Liver (tissue), 9 donors: ENCODE data around the gene PLCD1. TPM values are rescaled to one million over a fixed set of nuclear protein-coding genes. Genes with fewer than 3 reads are reported as not detected.

Source experiments
- DNase-seq: peaks from one replicate; pipeline ENCODE4 v3.0.0-alpha.2; 2017; ENCODE audit warnings: low spot score
- H3K27ac ChIP-seq, 2 donors: one replicate each; pipeline ENCODE4 v1.7.0; 2013; ENCODE audit warnings: inconsistent platforms in 2 of 2, low read length in 2 of 2, control low read depth in 1 of 2, low read depth in 1 of 2, mild to moderate bottlenecking in 1 of 2
- H3K27me3 ChIP-seq, 4 donors: one replicate each; pipeline versions ENCODE4 v1.6.1 to v1.7.0; 2013; ENCODE audit warnings: low read length in 3 of 4, inconsistent platforms in 1 of 4, mild to moderate bottlenecking in 1 of 4, moderate library complexity in 1 of 4; ENCODE audit not compliant: control insufficient read depth in 4 of 4, insufficient read depth in 4 of 4
- H3K36me3 ChIP-seq, 4 donors: one replicate each; pipeline versions ENCODE4 v1.6.1 to v1.7.0; 2013; ENCODE audit warnings: low read length in 3 of 4, mild to moderate bottlenecking in 3 of 4, low read depth in 1 of 4, moderate library complexity in 1 of 4; ENCODE audit not compliant: control insufficient read depth in 4 of 4, insufficient read depth in 3 of 4
- H3K4me1 ChIP-seq, 4 donors: one replicate each; pipeline versions ENCODE4 v1.6.1 to v1.7.0; 2013; ENCODE audit warnings: low read length in 3 of 4, mild to moderate bottlenecking in 3 of 4, moderate library complexity in 1 of 4; ENCODE audit not compliant: control insufficient read depth in 4 of 4, insufficient read depth in 4 of 4
- H3K4me3 ChIP-seq, 3 donors: one replicate each; pipeline versions ENCODE4 v1.6.1 to v1.7.0; 2013; ENCODE audit warnings: low read length in 3 of 3, control low read depth in 1 of 3, low read depth in 1 of 3, mild to moderate bottlenecking in 1 of 3
- H3K9ac ChIP-seq, 2 donors: one replicate each; pipeline ENCODE4 v1.7.0; 2013; ENCODE audit warnings: low read length in 2 of 2, mild to moderate bottlenecking in 2 of 2, moderate library complexity in 2 of 2, control low read depth in 1 of 2, low read depth in 1 of 2
- H3K9me3 ChIP-seq, 4 donors: one replicate each; pipeline versions ENCODE4 v1.6.1 to v1.7.0; 2013; ENCODE audit warnings: low read length in 3 of 4; ENCODE audit not compliant: control insufficient read depth in 4 of 4
- EGR1 ChIP-seq, 2 donors: IDR thresholded peaks; 2 replicates each; pipeline ENCODE4 v1.6.1; 2016 to 2018; ENCODE audit warnings: antibody characterized with exemption in 2 of 2, low read depth in 2 of 2
- FOXA1 ChIP-seq: IDR thresholded peaks from 2 replicates; pipeline ENCODE4 v1.6.1; 2016; ENCODE audit warnings: antibody characterized with exemption
- FOXA2 ChIP-seq: IDR thresholded peaks from 2 replicates; pipeline ENCODE4 v1.6.1; 2016; ENCODE audit warnings: antibody characterized with exemption
- HNF4A ChIP-seq, 2 donors: conservative IDR thresholded peaks; 2 replicates each; pipeline ENCODE4 v1.6.1; 2016; ENCODE audit warnings: antibody characterized with exemption in 2 of 2, mild to moderate bottlenecking in 2 of 2
- HNF4G ChIP-seq: IDR thresholded peaks from 2 replicates; pipeline ENCODE4 v1.6.1; 2016; ENCODE audit warnings: antibody characterized with exemption
- JUND ChIP-seq, 2 donors: IDR thresholded peaks; 2 replicates each; pipeline ENCODE4 v1.6.1; 2016; ENCODE audit warnings: antibody characterized with exemption in 2 of 2
- NR2F2 ChIP-seq: IDR thresholded peaks from 2 replicates; pipeline ENCODE4 v1.6.1; 2016; ENCODE audit warnings: antibody characterized with exemption
- RAD21 ChIP-seq, 2 donors: IDR thresholded peaks; 2 replicates each; pipeline ENCODE4 v1.6.1; 2016; ENCODE audit warnings: antibody characterized with exemption in 2 of 2, mild to moderate bottlenecking in 2 of 2
- RXRA ChIP-seq, 2 donors: IDR thresholded peaks; 2 replicates each; pipeline ENCODE4 v1.6.1; 2017 to 2018; ENCODE audit warnings: antibody characterized with exemption in 2 of 2, mild to moderate bottlenecking in 1 of 2
- TAF1 ChIP-seq: conservative IDR thresholded peaks from 2 replicates; pipeline ENCODE4 v1.6.1; 2016; ENCODE audit warnings: antibody characterized with exemption, mild to moderate bottlenecking
- YY1 ChIP-seq: IDR thresholded peaks from 2 replicates; pipeline ENCODE4 v1.6.1; 2016; ENCODE audit warnings: antibody characterized with exemption, mild to moderate bottlenecking
- WGBS: extraction: QIAGEN DNeasy Blood & Tissue Kit; methylation state at CpG from one replicate; pipeline ENCODE4 v1.1.7; 2013; 5-methylcytosine and 5-hydroxymethylcytosine counted together
- polyA plus RNA-seq, 2 donors: library from polyadenylated mRNA; stranded (reverse) in 1 of 2; unstranded in 1 of 2; fragments of 200-250 nt in 1 of 2; fragments of >200 nt in 1 of 2; fragmentation: Nextera tagmentation in 1 of 2; extraction: Ambion mirVana in 1 of 2; gene quantifications; one replicate each; pipeline versions ENCODE4 v1.2.1 to v1.2.3, GENCODE V29; 2013 to 2015
- total RNA-seq, 2 donors: library from RNA; depleted of rRNA; stranded (reverse); fragments of >200 nt; gene quantifications; one replicate each; pipeline ENCODE4 v1.2.3, GENCODE V29; 2014
- TF ChIP-seq, protein P1 (sequence below): IDR thresholded peaks from 2 replicates; pipeline ENCODE4 v1.6.1; 2016; ENCODE audit warnings: antibody characterized with exemption
- TF ChIP-seq, protein P2 (sequence below): IDR thresholded peaks from 2 replicates; pipeline ENCODE4 v1.6.1; 2016; ENCODE audit warnings: antibody characterized with exemption, mild to moderate bottlenecking
- TF ChIP-seq, protein P3 (sequence below): IDR thresholded peaks from 2 replicates; pipeline ENCODE4 v1.6.1; 2016; ENCODE audit warnings: antibody characterized with exemption
- TF ChIP-seq, protein P4 (sequence below): fragments of 150-350 bp; IDR thresholded peaks from 2 replicates; pipeline ENCODE4 v1.5.1; 2017; ENCODE audit warnings: improper control_type of control experiment, low read depth, low read length; ENCODE audit not compliant: missing input control
- TF ChIP-seq, protein P5 (sequence below): IDR thresholded peaks from 2 replicates; pipeline ENCODE4 v1.6.1; 2016; ENCODE audit warnings: antibody characterized with exemption
- donor health status: healthy.
- donor health status: healthy.
- donor health status: healthy.
- donor health status: healthy.
- donor health status: healthy.

PLCD1 gene
- total and polyA plus RNA-seq, 4 donors: 6.7 to 10.5 (median 9.1) TPM

DNA sequence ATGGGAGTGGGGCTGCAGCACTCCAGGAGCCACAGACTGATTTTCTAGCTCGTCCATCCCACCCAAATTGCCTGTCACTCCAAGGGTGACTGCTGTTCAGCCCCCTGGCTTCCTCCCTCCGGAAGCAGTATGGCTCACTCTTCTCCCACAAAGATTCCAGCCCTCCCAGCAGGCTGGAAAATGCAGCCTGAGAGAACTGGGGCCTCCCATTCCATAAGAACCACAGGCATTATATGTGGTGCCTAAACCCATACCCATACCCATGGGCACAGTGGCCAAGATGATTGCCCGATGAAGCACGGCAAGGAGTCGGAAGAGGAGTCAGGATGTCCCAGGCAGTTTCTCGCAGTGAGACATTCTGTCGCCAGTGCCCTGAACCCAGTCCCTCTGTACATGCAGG is 44.8 kb downstream of the PLCD1 start:
- TF ChIP-seq HNF4G: no peak
- TF ChIP-seq EGR1 (IDR thresholded peaks at IDR 0.05; ENCODE audit: low read depth in 2 of 2): no peak
- TF ChIP-seq FOXA2: no peak
- TF ChIP-seq RXRA (IDR thresholded peaks at IDR 0.05): no peak
- TF ChIP-seq NR2F2: no peak
- TF ChIP-seq TAF1: no peak
- no peaks in the 10 kb centered on the region for H3K9me3 ChIP-seq
- no peak for DNase-seq
- H3K36me3 ChIP-seq: peaks cover 0 to 11% (median 0%) of the 10 kb centered on the region in 4 donors
- no peak overlapping the region for H3K9ac ChIP-seq
- 94% methylated on average over 7 of the region's 7 CpGs for WGBS
- H3K27ac ChIP-seq: no peak overlapping the region
- no peak overlapping the region for H3K4me3 ChIP-seq
- no peaks in the 10 kb centered on the region for H3K27me3 ChIP-seq
- peaks cover 6 to 24% (median 14%) of the 10 kb centered on the region in 4 donors for H3K4me1 ChIP-seq

DNA sequence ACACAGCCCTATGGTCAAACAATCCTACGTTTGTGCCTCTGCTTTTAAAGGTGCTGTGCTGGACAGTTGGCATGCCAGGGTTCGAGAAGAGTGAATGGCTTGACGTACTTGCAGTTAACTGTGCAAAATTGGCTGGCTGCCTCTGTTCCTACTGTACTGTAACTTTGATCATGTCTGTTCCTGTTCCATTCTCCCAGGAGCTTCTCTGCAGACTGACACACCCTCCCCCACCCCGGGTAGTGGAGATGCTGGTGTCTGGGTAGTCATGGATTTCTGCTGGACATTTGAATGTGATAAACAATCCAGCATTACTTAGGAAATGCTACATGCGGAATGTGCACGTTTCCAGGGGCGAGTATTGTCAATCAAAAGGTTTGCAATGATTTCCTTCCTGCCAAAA is 45.4 kb downstream of the PLCD1 start:
- H3K4me3 ChIP-seq: no peak overlapping the region
- TF ChIP-seq, protein P1, sequence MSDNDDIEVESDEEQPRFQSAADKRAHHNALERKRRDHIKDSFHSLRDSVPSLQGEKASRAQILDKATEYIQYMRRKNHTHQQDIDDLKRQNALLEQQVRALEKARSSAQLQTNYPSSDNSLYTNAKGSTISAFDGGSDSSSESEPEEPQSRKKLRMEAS: no peak
- TF ChIP-seq FOXA1: no peak
- TF ChIP-seq, protein P2, sequence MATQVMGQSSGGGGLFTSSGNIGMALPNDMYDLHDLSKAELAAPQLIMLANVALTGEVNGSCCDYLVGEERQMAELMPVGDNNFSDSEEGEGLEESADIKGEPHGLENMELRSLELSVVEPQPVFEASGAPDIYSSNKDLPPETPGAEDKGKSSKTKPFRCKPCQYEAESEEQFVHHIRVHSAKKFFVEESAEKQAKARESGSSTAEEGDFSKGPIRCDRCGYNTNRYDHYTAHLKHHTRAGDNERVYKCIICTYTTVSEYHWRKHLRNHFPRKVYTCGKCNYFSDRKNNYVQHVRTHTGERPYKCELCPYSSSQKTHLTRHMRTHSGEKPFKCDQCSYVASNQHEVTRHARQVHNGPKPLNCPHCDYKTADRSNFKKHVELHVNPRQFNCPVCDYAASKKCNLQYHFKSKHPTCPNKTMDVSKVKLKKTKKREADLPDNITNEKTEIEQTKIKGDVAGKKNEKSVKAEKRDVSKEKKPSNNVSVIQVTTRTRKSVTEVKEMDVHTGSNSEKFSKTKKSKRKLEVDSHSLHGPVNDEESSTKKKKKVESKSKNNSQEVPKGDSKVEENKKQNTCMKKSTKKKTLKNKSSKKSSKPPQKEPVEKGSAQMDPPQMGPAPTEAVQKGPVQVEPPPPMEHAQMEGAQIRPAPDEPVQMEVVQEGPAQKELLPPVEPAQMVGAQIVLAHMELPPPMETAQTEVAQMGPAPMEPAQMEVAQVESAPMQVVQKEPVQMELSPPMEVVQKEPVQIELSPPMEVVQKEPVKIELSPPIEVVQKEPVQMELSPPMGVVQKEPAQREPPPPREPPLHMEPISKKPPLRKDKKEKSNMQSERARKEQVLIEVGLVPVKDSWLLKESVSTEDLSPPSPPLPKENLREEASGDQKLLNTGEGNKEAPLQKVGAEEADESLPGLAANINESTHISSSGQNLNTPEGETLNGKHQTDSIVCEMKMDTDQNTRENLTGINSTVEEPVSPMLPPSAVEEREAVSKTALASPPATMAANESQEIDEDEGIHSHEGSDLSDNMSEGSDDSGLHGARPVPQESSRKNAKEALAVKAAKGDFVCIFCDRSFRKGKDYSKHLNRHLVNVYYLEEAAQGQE: no peak
- no peak for TF ChIP-seq FOXA2
- TF ChIP-seq, protein P3, sequence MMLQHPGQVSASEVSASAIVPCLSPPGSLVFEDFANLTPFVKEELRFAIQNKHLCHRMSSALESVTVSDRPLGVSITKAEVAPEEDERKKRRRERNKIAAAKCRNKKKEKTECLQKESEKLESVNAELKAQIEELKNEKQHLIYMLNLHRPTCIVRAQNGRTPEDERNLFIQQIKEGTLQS: no peak
- no peak for TF ChIP-seq JUND (IDR thresholded peaks at IDR 0.05)
- no peak for TF ChIP-seq HNF4G
- TF ChIP-seq RAD21 (IDR thresholded peaks at IDR 0.05): no peak
- TF ChIP-seq, protein P4, sequence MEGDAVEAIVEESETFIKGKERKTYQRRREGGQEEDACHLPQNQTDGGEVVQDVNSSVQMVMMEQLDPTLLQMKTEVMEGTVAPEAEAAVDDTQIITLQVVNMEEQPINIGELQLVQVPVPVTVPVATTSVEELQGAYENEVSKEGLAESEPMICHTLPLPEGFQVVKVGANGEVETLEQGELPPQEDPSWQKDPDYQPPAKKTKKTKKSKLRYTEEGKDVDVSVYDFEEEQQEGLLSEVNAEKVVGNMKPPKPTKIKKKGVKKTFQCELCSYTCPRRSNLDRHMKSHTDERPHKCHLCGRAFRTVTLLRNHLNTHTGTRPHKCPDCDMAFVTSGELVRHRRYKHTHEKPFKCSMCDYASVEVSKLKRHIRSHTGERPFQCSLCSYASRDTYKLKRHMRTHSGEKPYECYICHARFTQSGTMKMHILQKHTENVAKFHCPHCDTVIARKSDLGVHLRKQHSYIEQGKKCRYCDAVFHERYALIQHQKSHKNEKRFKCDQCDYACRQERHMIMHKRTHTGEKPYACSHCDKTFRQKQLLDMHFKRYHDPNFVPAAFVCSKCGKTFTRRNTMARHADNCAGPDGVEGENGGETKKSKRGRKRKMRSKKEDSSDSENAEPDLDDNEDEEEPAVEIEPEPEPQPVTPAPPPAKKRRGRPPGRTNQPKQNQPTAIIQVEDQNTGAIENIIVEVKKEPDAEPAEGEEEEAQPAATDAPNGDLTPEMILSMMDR: no peak
- TF ChIP-seq HNF4A (conservative IDR thresholded peaks at IDR 0.05): no peak
- TF ChIP-seq EGR1 (IDR thresholded peaks at IDR 0.05; ENCODE audit: low read depth in 2 of 2): no peak
- TF ChIP-seq YY1: no peak
- TF ChIP-seq, protein P5, sequence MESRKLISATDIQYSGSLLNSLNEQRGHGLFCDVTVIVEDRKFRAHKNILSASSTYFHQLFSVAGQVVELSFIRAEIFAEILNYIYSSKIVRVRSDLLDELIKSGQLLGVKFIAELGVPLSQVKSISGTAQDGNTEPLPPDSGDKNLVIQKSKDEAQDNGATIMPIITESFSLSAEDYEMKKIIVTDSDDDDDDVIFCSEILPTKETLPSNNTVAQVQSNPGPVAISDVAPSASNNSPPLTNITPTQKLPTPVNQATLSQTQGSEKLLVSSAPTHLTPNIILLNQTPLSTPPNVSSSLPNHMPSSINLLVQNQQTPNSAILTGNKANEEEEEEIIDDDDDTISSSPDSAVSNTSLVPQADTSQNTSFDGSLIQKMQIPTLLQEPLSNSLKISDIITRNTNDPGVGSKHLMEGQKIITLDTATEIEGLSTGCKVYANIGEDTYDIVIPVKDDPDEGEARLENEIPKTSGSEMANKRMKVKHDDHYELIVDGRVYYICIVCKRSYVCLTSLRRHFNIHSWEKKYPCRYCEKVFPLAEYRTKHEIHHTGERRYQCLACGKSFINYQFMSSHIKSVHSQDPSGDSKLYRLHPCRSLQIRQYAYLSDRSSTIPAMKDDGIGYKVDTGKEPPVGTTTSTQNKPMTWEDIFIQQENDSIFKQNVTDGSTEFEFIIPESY: no peak
- no peak for TF ChIP-seq RXRA (IDR thresholded peaks at IDR 0.05)
- H3K27ac ChIP-seq: no peak overlapping the region
- DNase-seq: no peak
- 81% methylated on average over 7 of the region's 7 CpGs for WGBS
- H3K36me3 ChIP-seq: peaks cover 0 to 11% (median 0%) of the 10 kb centered on the region in 4 donors
- peaks cover 6 to 26% (median 15%) of the 10 kb centered on the region in 4 donors for H3K4me1 ChIP-seq
- H3K9ac ChIP-seq: no peak overlapping the region
- H3K9me3 ChIP-seq: no peaks in the 10 kb centered on the region
- H3K27me3 ChIP-seq: no peaks in the 10 kb centered on the region
